ENCODE results near the gene CYB5R4.

Gene CYB5R4

GRCh38 chr6:83998021-83998584, 138.6 kb downstream of the CYB5R4 start:
- Histone ChIP-seq H3K36me3 (replicated peaks; ENCODE audit: low read depth, low read length) (no peaks in the 10 kb centered on the region), H3K4me2 (ENCODE audit: low read length) (peak overlapping the region; percentile 36), H3K4me1 (ENCODE audit: low read length) (peaks cover 22% of the 10 kb centered on the region), H4K20me1 (ENCODE audit: insufficient read depth, low read length) (no peaks in the 10 kb centered on the region), H3K9ac (ENCODE audit: low read length) (no peak overlapping the region), H3K9me3 (ENCODE audit: insufficient read depth, low read length) (no peaks in the 10 kb centered on the region), H2AFZ (ENCODE audit: low read depth, low read length) (no peak overlapping the region), H3K27me3 (ENCODE audit: low read depth, low read length) (no peaks in the 10 kb centered on the region), H3K27ac (ENCODE audit: low read length) (no peak overlapping the region), H3K79me2 (ENCODE audit: low read length) (no peaks in the 10 kb centered on the region), H3K4me3 (ENCODE audit: low read length) (no peak overlapping the region)
- TF ChIP-seq EZH2phosphoT487 (IDR thresholded peaks at IDR 0.05; ENCODE audit: low read depth) (no peak), CTCF (IDR thresholded peaks at IDR 0.05; ENCODE audit: low read depth, low read length) (no peak)

- H3K4me2 ChIP-seq (ENCODE audit: low read length), result no peak overlapping the region
- peaks cover 22% of the 10 kb centered on the region for H3K4me1 ChIP-seq (ENCODE audit: low read length)
- H3K9ac ChIP-seq (ENCODE audit: low read length), result no peak overlapping the region
- no peaks in the 10 kb centered on the region for H3K27me3 ChIP-seq (ENCODE audit: low read depth, low read length)
- no peaks in the 10 kb centered on the region for H4K20me1 ChIP-seq (ENCODE audit: insufficient read depth, low read length)
- H3K79me2 ChIP-seq (ENCODE audit: low read length), result no peaks in the 10 kb centered on the region
- H3K36me3 ChIP-seq (replicated peaks; ENCODE audit: low read depth, low read length), result no peaks in the 10 kb centered on the region
- no peak overlapping the region for H3K4me3 ChIP-seq (ENCODE audit: low read length)
- no peaks in the 10 kb centered on the region for H3K9me3 ChIP-seq (ENCODE audit: insufficient read depth, low read length)
- H3K27ac ChIP-seq (ENCODE audit: low read length), result no peak overlapping the region
- no peak overlapping the region for H2AFZ ChIP-seq (ENCODE audit: low read depth, low read length)
- TF ChIP-seq CTCF (IDR thresholded peaks at IDR 0.05; ENCODE audit: low read depth, low read length), result no peak
- TF ChIP-seq EZH2phosphoT487 (IDR thresholded peaks at IDR 0.05; ENCODE audit: low read depth), result no peak
These were observed 141.6 kb downstream of the CYB5R4 start for GRCh38 chr6:84001119-84001518.

GRCh38 chr6:84002226-84002625, 142.7 kb downstream of the CYB5R4 start:
- Histone ChIP-seq H3K4me2 (ENCODE audit: low read length) (no peak overlapping the region), H2AFZ (ENCODE audit: low read depth, low read length) (peak overlapping the region; percentile 9; the same call in 1 of the 2 replicates), H3K9ac (ENCODE audit: low read length) (no peak overlapping the region), H3K4me3 (ENCODE audit: low read length) (no peak overlapping the region), H3K27ac (ENCODE audit: low read length) (no peak overlapping the region), H3K9me3 (ENCODE audit: insufficient read depth, low read length) (no peaks in the 10 kb centered on the region), H3K27me3 (ENCODE audit: low read depth, low read length) (no peaks in the 10 kb centered on the region), H3K4me1 (ENCODE audit: low read length) (peaks cover 22% of the 10 kb centered on the region), H4K20me1 (ENCODE audit: insufficient read depth, low read length) (no peaks in the 10 kb centered on the region), H3K36me3 (replicated peaks; ENCODE audit: low read depth, low read length) (no peaks in the 10 kb centered on the region), H3K79me2 (ENCODE audit: low read length) (no peaks in the 10 kb centered on the region)
- no peak for TF ChIP-seq EZH2phosphoT487 (IDR thresholded peaks at IDR 0.05; ENCODE audit: low read depth)
- TF ChIP-seq CTCF (IDR thresholded peaks at IDR 0.05; ENCODE audit: low read depth, low read length), result no peak

- no peaks in the 10 kb centered on the region for H3K79me2 ChIP-seq (ENCODE audit: low read length)
- H4K20me1 ChIP-seq (ENCODE audit: insufficient read depth, low read length), result no peaks in the 10 kb centered on the region
- H3K27ac ChIP-seq (ENCODE audit: low read length), result no peak overlapping the region
- peaks cover 22% of the 10 kb centered on the region for H3K4me1 ChIP-seq (ENCODE audit: low read length)
- no peak overlapping the region for H3K4me2 ChIP-seq (ENCODE audit: low read length)
- no peaks in the 10 kb centered on the region for H3K36me3 ChIP-seq (replicated peaks; ENCODE audit: low read depth, low read length)
- H3K9me3 ChIP-seq (ENCODE audit: insufficient read depth, low read length), result no peaks in the 10 kb centered on the region
- TF ChIP-seq EZH2phosphoT487 (IDR thresholded peaks at IDR 0.05; ENCODE audit: low read depth), result no peak
- TF ChIP-seq CTCF (IDR thresholded peaks at IDR 0.05; ENCODE audit: low read depth, low read length), result no peak
- H3K27me3 ChIP-seq (ENCODE audit: low read depth, low read length), result no peaks in the 10 kb centered on the region
- no peak overlapping the region for H3K4me3 ChIP-seq (ENCODE audit: low read length)
- no peak overlapping the region for H2AFZ ChIP-seq (ENCODE audit: low read depth, low read length)
- no peak overlapping the region for H3K9ac ChIP-seq (ENCODE audit: low read length)
These were observed 143.6 kb downstream of the CYB5R4 start for GRCh38 chr6:84003131-84003530.
